Measurements from ENCODE around the gene SNRK.

GRCh38 chr3:43347774-43348173 lies 61.4 kb downstream of the SNRK start:
- no peak for TF ChIP-seq TAF1 (IDR thresholded peaks at IDR 0.05; ENCODE audit: borderline replicate concordance, insufficient read depth, low read length)
- TF ChIP-seq FOXP2 (optimal IDR thresholded peaks at IDR 0.05; ENCODE audit: borderline replicate concordance, extremely low read depth, extremely low read length, insufficient read depth) = no peak
- TF ChIP-seq REST (IDR thresholded peaks at IDR 0.05; ENCODE audit: insufficient read depth in 1 of 2, low read depth in 2 of 2, low read length in 2 of 2) = no peak

Data from PFSK-1 (cell line).